ENCODE measurements around the gene SMARCAD1.
A peak's percentile ranks its signal among the peaks of the same experiment; 100 is the strongest.
"Not testable (repeated sequence)": the region's sequence is repeated elsewhere in the genome, so short reads cannot be mapped to it uniquely, and the experiment has no call there.

The SMARCAD1 gene

GRCh38 chr4:94290245-94290644, 82.6 kb downstream of the SMARCAD1 start:
- TF ChIP-seq CTCF (conservative IDR thresholded peaks at IDR 0.05) = 0 out of 2 replicates have a peak, but pooled peaks have one; percentile 8
- no peak overlapping the region for H3K27ac ChIP-seq

GRCh38 chr4:94293981-94294380, 86.3 kb downstream of the SMARCAD1 start:
- not testable (repeated sequence) for H3K27ac ChIP-seq

GRCh38 chr4:94295473-94295872, 87.8 kb downstream of the SMARCAD1 start:
- H3K27ac ChIP-seq = not testable (repeated sequence)

GRCh38 chr4:94298725-94299252, 91.1 kb downstream of the SMARCAD1 start:
- no peak overlapping the region for H3K27ac ChIP-seq
- TF ChIP-seq CTCF (conservative IDR thresholded peaks at IDR 0.05) = no peak

- no peak overlapping the region for H3K27ac ChIP-seq
- no peak for TF ChIP-seq CTCF (conservative IDR thresholded peaks at IDR 0.05)
Observed at GRCh38 chr4:94302191-94302590, 94.5 kb downstream of the SMARCAD1 start.

GRCh38 chr4:94304365-94304971, 96.8 kb downstream of the SMARCAD1 start:
- H3K27ac ChIP-seq = peak overlapping the region; percentile 30; the same call in 1 of the 2 replicates
- peak; percentile 85 for TF ChIP-seq CTCF (conservative IDR thresholded peaks at IDR 0.05)

- no peak overlapping the region for H3K27ac ChIP-seq
Observed at GRCh38 chr4:94305466-94306225, 98.0 kb downstream of the SMARCAD1 start.

GRCh38 chr4:94306713-94307112, 99.0 kb downstream of the SMARCAD1 start:
- no peak for TF ChIP-seq CTCF (conservative IDR thresholded peaks at IDR 0.05)
- no peak overlapping the region for H3K27ac ChIP-seq

More at GRCh38 chr4:94305466-94306225, 98.0 kb downstream of the SMARCAD1 start:
- TF ChIP-seq CTCF (conservative IDR thresholded peaks at IDR 0.05) = no peak
